ENCODE measurements around the gene DIP2C. TPM values are rescaled to one million over a fixed set of nuclear protein-coding genes. Genes with fewer than 3 reads are reported as not detected.

DIP2C gene
- total RNA-seq, 1 experiment from 2014 or later = 11.4 TPM

DNA sequence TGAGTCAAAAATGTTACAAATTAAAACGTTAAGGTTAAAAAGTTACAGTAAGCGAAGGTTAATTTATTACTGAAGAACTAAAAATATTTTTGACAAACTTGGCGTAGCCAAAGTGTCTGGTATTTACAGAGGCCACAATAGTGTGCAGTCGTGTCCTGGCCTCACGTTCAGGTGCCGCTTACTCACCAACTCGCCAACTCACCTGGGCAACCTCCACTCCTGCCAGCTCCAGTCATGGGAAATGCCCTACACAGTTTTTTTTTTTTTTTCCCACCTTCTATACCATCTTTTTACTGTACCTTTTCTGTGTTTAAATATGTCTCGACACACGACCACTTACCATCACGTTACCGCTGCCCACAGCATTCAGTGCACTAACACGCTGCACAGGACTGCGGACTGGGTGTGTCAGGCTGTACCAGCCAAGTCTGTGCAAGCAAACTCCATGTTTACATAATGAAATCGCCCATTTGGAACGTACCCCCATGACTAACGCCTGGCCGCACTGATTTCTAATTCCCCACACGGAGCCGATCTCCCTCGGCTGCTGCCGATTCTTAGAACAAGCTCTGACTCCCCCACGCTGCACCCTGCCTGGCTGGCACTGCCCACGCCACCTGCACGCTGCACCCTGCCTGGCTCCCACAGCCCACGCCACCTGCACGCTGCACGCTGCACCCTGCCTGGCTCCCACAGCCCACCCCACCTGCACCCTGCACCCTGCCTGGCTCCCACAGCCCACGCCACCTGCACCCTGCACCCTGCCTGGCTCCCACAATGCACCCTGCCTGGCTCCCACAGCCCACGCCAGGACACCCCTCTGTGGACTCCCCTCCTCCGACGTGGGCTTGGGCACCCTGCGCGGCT lies 351.1 kb downstream of the DIP2C start:
- H3K4me3 ChIP-seq (ENCODE audit: low read depth, low read length) = no peak overlapping the region
- H3K4me3 Mint-ChIP-seq (ENCODE audit: unreplicated experiment) = no peak overlapping the region
- H3K27me3 ChIP-seq (replicated peaks; ENCODE audit: control insufficient read depth, insufficient read depth, low read length) = no peaks in the 10 kb centered on the region
- TF ChIP-seq CTCF (IDR thresholded peaks at IDR 0.05; ENCODE audit: insufficient read depth in 1 of 2, low read depth in 1 of 2, low read length in 1 of 2, severe bottlenecking in 1 of 2, unreplicated experiment in 1 of 2) = no peak
- ChIA-PET CTCF (interaction anchor here (0.7 kb wide), 1 partner anchor 50 kb away, joined by 3 read pairs; no protein-coding TSS in a partner anchor), POLR2A (no interaction called here)
- H3K9me3 ChIP-seq = no peaks in the 10 kb centered on the region
- no peaks in the 10 kb centered on the region for H3K4me1 ChIP-seq
- intact Hi-C loops (cut with micrococcal nuclease; ENCODE audit: unreplicated experiment) = no loop called here
- H3K36me3 ChIP-seq (ENCODE audit: control insufficient read depth, insufficient read depth, low read length) = peaks cover 9% of the 10 kb centered on the region
- DNase-seq = no peak
- peaks cover 9% of the 10 kb centered on the region for H3K9me3 Mint-ChIP-seq (ENCODE audit: unreplicated experiment)
- H3K27ac Mint-ChIP-seq (ENCODE audit: unreplicated experiment) = no peak overlapping the region
- peaks cover 34% of the 10 kb centered on the region for H3K36me3 Mint-ChIP-seq (ENCODE audit: insufficient read depth, unreplicated experiment)
- no peaks in the 10 kb centered on the region for H3K4me1 Mint-ChIP-seq (ENCODE audit: low read depth, unreplicated experiment)
- H3K27me3 Mint-ChIP-seq (ENCODE audit: insufficient read depth, unreplicated experiment) = no peaks in the 10 kb centered on the region
- no TSS peak for BruUV-seq (replicated peaks)

DNA sequence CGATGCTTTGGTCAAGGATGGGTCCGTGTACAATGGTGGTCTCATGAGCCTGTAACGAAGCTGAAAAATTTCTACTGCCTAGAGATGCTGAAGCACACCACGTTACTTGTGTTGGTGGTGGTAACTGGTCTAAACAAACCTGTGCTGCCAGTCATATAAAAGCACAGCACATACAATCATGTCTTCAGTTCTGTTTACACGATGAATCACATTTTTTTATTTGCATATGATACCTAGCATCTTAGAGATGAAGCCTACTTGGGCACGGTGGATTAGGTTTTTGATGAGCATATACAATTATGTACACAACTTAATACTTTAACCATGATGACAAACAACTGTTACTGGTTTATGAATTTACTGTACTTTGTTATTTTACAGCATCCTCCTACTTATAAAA lies 353.2 kb downstream of the DIP2C start:
- H3K27ac Mint-ChIP-seq (ENCODE audit: unreplicated experiment) = no peak overlapping the region
- H3K4me1 ChIP-seq = no peaks in the 10 kb centered on the region
- intact Hi-C loops (cut with micrococcal nuclease; ENCODE audit: unreplicated experiment) = no loop called here
- no peaks in the 10 kb centered on the region for H3K4me1 Mint-ChIP-seq (ENCODE audit: low read depth, unreplicated experiment)
- no peak for TF ChIP-seq CTCF (IDR thresholded peaks at IDR 0.05; ENCODE audit: insufficient read depth in 1 of 2, low read depth in 1 of 2, low read length in 1 of 2, severe bottlenecking in 1 of 2, unreplicated experiment in 1 of 2)
- DNase-seq = no peak
- H3K36me3 ChIP-seq (ENCODE audit: control insufficient read depth, insufficient read depth, low read length) = peaks cover 9% of the 10 kb centered on the region
- peaks cover 9% of the 10 kb centered on the region for H3K9me3 Mint-ChIP-seq (ENCODE audit: unreplicated experiment)
- POLR2A ChIA-PET = no interaction called here
- CTCF ChIA-PET = no interaction called here
- H3K4me3 ChIP-seq (ENCODE audit: low read depth, low read length) = no peak overlapping the region
- H3K4me3 Mint-ChIP-seq (ENCODE audit: unreplicated experiment) = no peak overlapping the region
- BruUV-seq (replicated peaks) = no TSS peak
- no peaks in the 10 kb centered on the region for H3K27me3 Mint-ChIP-seq (ENCODE audit: insufficient read depth, unreplicated experiment)
- H3K27me3 ChIP-seq (replicated peaks; ENCODE audit: control insufficient read depth, insufficient read depth, low read length) = no peaks in the 10 kb centered on the region
- no peaks in the 10 kb centered on the region for H3K9me3 ChIP-seq
- peaks cover 26% of the 10 kb centered on the region for H3K36me3 Mint-ChIP-seq (ENCODE audit: insufficient read depth, unreplicated experiment)

GRCh38 chr10:335151-335800 lies 354.2 kb downstream of the DIP2C start:
- no peak for TF ChIP-seq CTCF (IDR thresholded peaks at IDR 0.05; ENCODE audit: insufficient read depth in 1 of 2, low read depth in 1 of 2, low read length in 1 of 2, severe bottlenecking in 1 of 2, unreplicated experiment in 1 of 2)
- Histone ChIP-seq H3K27me3 (replicated peaks; ENCODE audit: control insufficient read depth, insufficient read depth, low read length) (no peaks in the 10 kb centered on the region), H3K4me3 (ENCODE audit: low read depth, low read length) (no peak overlapping the region), H3K36me3 (ENCODE audit: control insufficient read depth, insufficient read depth, low read length) (peaks cover 9% of the 10 kb centered on the region), H3K9me3 (no peaks in the 10 kb centered on the region), H3K4me1 (no peaks in the 10 kb centered on the region)
- Mint-ChIP-seq H3K27ac (ENCODE audit: unreplicated experiment) (no peak overlapping the region), H3K4me3 (ENCODE audit: unreplicated experiment) (no peak overlapping the region), H3K36me3 (ENCODE audit: insufficient read depth, unreplicated experiment) (peaks cover 26% of the 10 kb centered on the region), H3K4me1 (ENCODE audit: low read depth, unreplicated experiment) (no peaks in the 10 kb centered on the region), H3K27me3 (ENCODE audit: insufficient read depth, unreplicated experiment) (no peaks in the 10 kb centered on the region), H3K9me3 (ENCODE audit: unreplicated experiment) (peaks cover 9% of the 10 kb centered on the region)
- intact Hi-C loops (cut with micrococcal nuclease; ENCODE audit: unreplicated experiment) = no loop called here
- no peak for DNase-seq
- ChIA-PET POLR2A (no interaction called here), CTCF (no interaction called here)
- no TSS peak for BruUV-seq (replicated peaks)
